HG03439 (cell line): ENCODE results near the gene TAOK1.
"Not testable (repeated sequence)": the region's sequence is repeated elsewhere in the genome, so short reads cannot be mapped to it uniquely, and the experiment has no call there.

Experiments used
- ATAC-seq: cut with Tn5 transposase; IDR thresholded peaks from one replicate; pipeline ENCODE4 v1.9.1; 2021; ENCODE audit warnings: mild to moderate bottlenecking, moderate library complexity; ENCODE audit not compliant: unreplicated experiment

Gene TAOK1

GRCh38 chr17:29526322-29526721, 136.2 kb downstream of the TAOK1 start:
- no peak for ATAC-seq

- no peak for ATAC-seq
Observed at GRCh38 chr17:29533976-29534375, 143.8 kb downstream of the TAOK1 start.

GRCh38 chr17:29544066-29544465, 153.9 kb downstream of the TAOK1 start:
- ATAC-seq = no peak

GRCh38 chr17:29546085-29546484, 155.9 kb downstream of the TAOK1 start:
- no peak for ATAC-seq

- ATAC-seq = no peak
Observed at GRCh38 chr17:29546830-29547229, 156.7 kb downstream of the TAOK1 start.

GRCh38 chr17:29549177-29549923, 159.2 kb downstream of the TAOK1 start:
- ATAC-seq = no peak

GRCh38 chr17:29555840-29556239, 165.7 kb downstream of the TAOK1 start:
- no peak for ATAC-seq

GRCh38 chr17:29557085-29557738, 167.0 kb downstream of the TAOK1 start:
- no peak for ATAC-seq

- no peak for ATAC-seq
Observed at GRCh38 chr17:29557739-29558116, 167.6 kb downstream of the TAOK1 start.

GRCh38 chr17:29558139-29558538, 168.0 kb downstream of the TAOK1 start:
- ATAC-seq = not testable (repeated sequence)

GRCh38 chr17:29559640-29560039, 169.5 kb downstream of the TAOK1 start:
- ATAC-seq = no peak

GRCh38 chr17:29560316-29560715, 170.2 kb downstream of the TAOK1 start:
- no peak for ATAC-seq

- no peak for ATAC-seq
Observed at GRCh38 chr17:29561554-29562517, 171.7 kb downstream of the TAOK1 start.

- no peak for ATAC-seq
Observed at GRCh38 chr17:29562615-29563014, 172.5 kb downstream of the TAOK1 start.

GRCh38 chr17:29563816-29564215, 173.7 kb downstream of the TAOK1 start:
- ATAC-seq = no peak

GRCh38 chr17:29565643-29566472, 175.7 kb downstream of the TAOK1 start:
- peak; percentile 5 for ATAC-seq

- ATAC-seq = peak; percentile 31
Observed at GRCh38 chr17:29566473-29567303, 176.5 kb downstream of the TAOK1 start, which contains the start of gene ABHD15. ABHD15 (minus strand) TSS chr17:29567037; CDS start chr17:29566966, 71 bp downstream.

- peak; percentile 17 for ATAC-seq
Observed at GRCh38 chr17:29567304-29567553, 177.1 kb downstream of the TAOK1 start.

GRCh38 chr17:29567554-29568330, 177.6 kb downstream of the TAOK1 start:
- ATAC-seq = peak; percentile 35
